SU-DHL-6 (cell line): Measurements from ENCODE around the gene KLHDC8B.

Experiments
- CTCF ChIP-seq: fragments of 200-600 bp; sonication (generic); IDR thresholded peaks from one replicate; pipeline ENCODE4 v1.5.1; 2017; ENCODE audit warnings: antibody characterized with exemption, mild to moderate bottlenecking, low read length, moderate library complexity; ENCODE audit not compliant: insufficient read depth, poor library complexity, severe bottlenecking
- EZH2phosphoT487 ChIP-seq: fragments of 200-600 bp; sonication (generic), shearing (Covaris generic); conservative IDR thresholded peaks from 2 replicates; pipeline ENCODE4 v1.6.1; 2018; ENCODE audit warnings: mild to moderate bottlenecking, antibody characterized with exemption, low read length, moderate library complexity, mixed read lengths

GRCh38 chr3:49199900-49200281 is 28.5 kb downstream of the KLHDC8B start:
- TF ChIP-seq CTCF: no peak
- no peak for TF ChIP-seq EZH2phosphoT487
